Keratinocyte (primary cell): ENCODE data around the gene GALNT2.

Experiments
- CTCF ChIP-seq, 3 experiments: IDR thresholded peaks in 1 of 3; conservative IDR thresholded peaks in 1 of 3; optimal IDR thresholded peaks in 1 of 3; 2 replicates in 2 of 3; 3 replicates in 1 of 3; pipeline versions ENCODE3 to v1.5.1; 2011; ENCODE audit warnings: low read length in 3 of 3, mild to moderate bottlenecking in 3 of 3, moderate library complexity in 2 of 3, control low read depth in 1 of 3, inconsistent platforms in 1 of 3; ENCODE audit not compliant: insufficient read depth in 2 of 3; ENCODE audit errors: extremely low read depth in 1 of 3
- EZH2 ChIP-seq: IDR thresholded peaks from one replicate; pipeline ENCODE4 v1.6.1; 2012; ENCODE audit warnings: inconsistent platforms, mild to moderate bottlenecking, low read length, moderate library complexity

- TF ChIP-seq CTCF (optimal IDR thresholded peaks at IDR 0.05 in 1 of 3, IDR thresholded peaks at IDR 0.05 in 1 of 3, conservative IDR thresholded peaks at IDR 0.05 in 1 of 3; ENCODE audit: extremely low read depth in 1 of 3, insufficient read depth in 2 of 3, low read length in 3 of 3) = no peak
- TF ChIP-seq EZH2 = no peak
These were observed 96.2 kb downstream of the GALNT2 start for GRCh38 chr1:230163205-230163604.
